K562 (cell line): ENCODE results near the gene RGL2. TPM values are rescaled to one million over a fixed set of nuclear protein-coding genes. Genes with fewer than 3 reads are reported as not detected.

ENCODE experiments used
- ATAC-seq: fragments of 200-7000 bp; cut with Tn5 transposase; 3 replicates; pipeline ENCODE4 v1.9.1; 2020; ENCODE audit warnings: moderate library complexity
- BruUV-seq: library from RNA; stranded (reverse); fragments of 400-500 nt; replicated peaks from 2 replicates; lab custom pipeline; 2021; lab: Mats Ljungman, UMichigan
- CTCF ChIA-PET: fragments of 300-600 bp; formaldehyde crosslinking; extraction: SDS; loops from one replicate; lab custom pipeline; 2021; ENCODE audit warnings: low intra/inter-chr PET ratio; lab: Yijun Ruan, JAX
- POLR2A ChIA-PET: fragments of 300-600, 350-650 bp; sonication (Branson Sonifier 250); formaldehyde crosslinking; extraction: SDS; loops from one replicate; lab custom pipeline; 2021; ENCODE audit warnings: antibody characterized with exemption, inconsistent platforms; lab: Yijun Ruan, JAX
- DNase-seq, 4 experiments: peaks; one replicate each; pipeline versions ENCODE4 v3.0.0 to v3.0.0-alpha.2; 2011 to 2018; ENCODE audit warnings: low spot score in 3 of 4, mixed read lengths in 3 of 4; ENCODE audit errors: extremely low read depth in 1 of 4
- FAIRE-seq: peaks from 2 replicates; lab custom pipeline; 2011; peaks lifted over from hg19 to GRCh38; lab: Jason Lieb, UNC
- H2AFZ ChIP-seq: 2 replicates; pipeline ENCODE4 v1.6.0; 2011; ENCODE audit warnings: low read depth, low read length, control low read depth, inconsistent platforms
- H3K27ac ChIP-seq: fragments of 200-600 bp; 3 replicates; pipeline ENCODE4 v1.8.0; 2011; ENCODE audit warnings: low read depth, mild to moderate bottlenecking, control low read depth, inconsistent platforms, low read length, moderate library complexity, mixed read lengths; ENCODE audit errors: extremely low read depth
- H3K27me3 ChIP-seq, 2 experiments: fragments of 300-600 bp in 1 of 2; 2 replicates in 1 of 2; 3 replicates in 1 of 2; pipeline versions ENCODE4 v1.6.0 to v1.8.0; 2011; ENCODE audit warnings: inconsistent platforms in 2 of 2, low read length in 2 of 2, mild to moderate bottlenecking in 1 of 2, mixed read lengths in 1 of 2, moderate library complexity in 1 of 2; ENCODE audit not compliant: control insufficient read depth in 2 of 2, insufficient read depth in 2 of 2
- H3K36me3 ChIP-seq: fragments of 300-600 bp; 3 replicates; pipeline ENCODE4 v1.8.0; 2011; ENCODE audit warnings: mild to moderate bottlenecking, low read length, inconsistent platforms; ENCODE audit not compliant: control insufficient read depth, insufficient read depth
- H3K4me1 ChIP-seq, 2 experiments: fragments of 200-600 bp in 1 of 2; replicated peaks in 1 of 2; 2 replicates in 1 of 2; 3 replicates in 1 of 2; pipeline versions ENCODE4 v1.5.1 to v1.8.0; 2011; ENCODE audit warnings: inconsistent platforms in 2 of 2, low read length in 2 of 2, mild to moderate bottlenecking in 1 of 2, mixed read lengths in 1 of 2, moderate library complexity in 1 of 2; ENCODE audit not compliant: control insufficient read depth in 2 of 2, insufficient read depth in 2 of 2
- H3K4me2 ChIP-seq: 2 replicates; pipeline ENCODE4 v1.6.1; 2011; ENCODE audit warnings: low read length, control low read depth, inconsistent platforms, mixed read lengths; ENCODE audit not compliant: insufficient read depth
- H3K4me3 ChIP-seq: fragments of 200-600 bp; sonication (generic), shearing (Covaris generic); 2 replicates; pipeline ENCODE4 v1.5.1; 2016; ENCODE audit warnings: control low read depth, inconsistent platforms
- H3K79me2 ChIP-seq: fragments of 200-600 bp; 3 replicates; pipeline ENCODE4 v1.8.0; 2011; ENCODE audit warnings: low read length, inconsistent platforms; ENCODE audit not compliant: control insufficient read depth, insufficient read depth
- H3K9ac ChIP-seq, 2 experiments: 2 replicates each; pipeline versions ENCODE4 v1.6.0 to v1.6.1; 2011; ENCODE audit warnings: low read depth in 2 of 2, low read length in 2 of 2, control low read depth in 1 of 2, inconsistent platforms in 1 of 2, mild to moderate bottlenecking in 1 of 2, mixed read lengths in 1 of 2; ENCODE audit not compliant: insufficient read depth in 1 of 2
- H3K9me1 ChIP-seq: one replicate; pipeline ENCODE4 v1.6.0; 2011; ENCODE audit warnings: inconsistent platforms, mild to moderate bottlenecking, low read length, moderate library complexity; ENCODE audit not compliant: control insufficient read depth, insufficient read depth
- H3K9me3 ChIP-seq: replicated peaks from 2 replicates; pipeline ENCODE4 v1.5.1; 2011; ENCODE audit warnings: low read depth, low read length, inconsistent platforms; ENCODE audit not compliant: control insufficient read depth, insufficient read depth
- H4K20me1 ChIP-seq: replicated peaks from 2 replicates; pipeline ENCODE4 v1.6.1; 2011; ENCODE audit warnings: low read length, inconsistent platforms, mixed read lengths; ENCODE audit not compliant: control insufficient read depth, insufficient read depth
- BMI1 ChIP-seq: fragments of 150-350 bp; IDR thresholded peaks from 2 replicates; pipeline ENCODE4 v1.6.1; 2014; ENCODE audit warnings: low read length
- CBX3 ChIP-seq, 2 experiments: IDR thresholded peaks; 1 replicate in 1 of 2; 2 replicates in 1 of 2; pipeline ENCODE4 v1.6.1; 2012; ENCODE audit warnings: inconsistent platforms in 2 of 2, low read length in 2 of 2, borderline replicate concordance in 1 of 2, control low read depth in 1 of 2
- CHD4 ChIP-seq: fragments of 200-600 bp; sonication (generic); IDR thresholded peaks from 3 replicates; pipeline ENCODE4 v1.6.1; 2012; ENCODE audit warnings: low read depth, mild to moderate bottlenecking, mixed read lengths, low read length, inconsistent platforms; ENCODE audit not compliant: insufficient read depth, insufficient replicate concordance, poor library complexity, severe bottlenecking
- CREM ChIP-seq: IDR thresholded peaks from 2 replicates; pipeline ENCODE4 v1.6.1; 2014; ENCODE audit warnings: antibody characterized with exemption, low read depth
- CSDE1 ChIP-seq, 2 experiments: fragments of 450-650 bp; IDR thresholded peaks; 2 replicates each; pipeline ENCODE4 v1.6.1; 2016; ENCODE audit warnings: mild to moderate bottlenecking in 1 of 2
- GATA2 ChIP-seq: sonication (generic); formaldehyde crosslinking; IDR thresholded peaks from 2 replicates; pipeline ENCODE4 v1.4.0; 2020; ENCODE audit warnings: mild to moderate bottlenecking, missing genetic modification reagents
- KDM1A ChIP-seq, 2 experiments: fragments of 450-650 bp; IDR thresholded peaks; 2 replicates each; pipeline ENCODE4 v1.6.1; 2016; ENCODE audit warnings: mild to moderate bottlenecking in 2 of 2
- MEF2D ChIP-seq: conservative IDR thresholded peaks from 2 replicates; pipeline ENCODE4 v1.6.1; 2016; ENCODE audit warnings: low read depth, missing genetic modification characterization, missing compliant biosample characterization
- RFX7 ChIP-seq: fragments of 250-450 bp; sonication (Bioruptor Pico); IDR thresholded peaks from 2 replicates; pipeline ENCODE4 v1.5.1; 2021; ENCODE audit warnings: mild to moderate bottlenecking
- SIN3A ChIP-seq, 2 experiments: fragments of 150-350 bp in 1 of 2; IDR thresholded peaks; 2 replicates each; pipeline ENCODE4 v1.6.1; 2011 to 2016; ENCODE audit warnings: borderline replicate concordance in 2 of 2, low read depth in 2 of 2, low read length in 2 of 2, mild to moderate bottlenecking in 2 of 2, moderate library complexity in 2 of 2; ENCODE audit not compliant: control insufficient read depth in 1 of 2
- SIX5 ChIP-seq, 2 experiments: IDR thresholded peaks; 2 replicates each; pipeline ENCODE4 v1.6.1; 2011; ENCODE audit warnings: low read length in 2 of 2, borderline replicate concordance in 1 of 2, low read depth in 1 of 2, mild to moderate bottlenecking in 1 of 2, moderate library complexity in 1 of 2; ENCODE audit not compliant: insufficient read depth in 1 of 2
- ZBTB17 ChIP-seq: fragments of 450-650 bp; formaldehyde crosslinking; IDR thresholded peaks from 2 replicates; pipeline ENCODE4 v1.4.0; 2020; ENCODE audit warnings: mild to moderate bottlenecking
- ZNF12 ChIP-seq: sonication (generic); formaldehyde crosslinking; IDR thresholded peaks from 2 replicates; pipeline ENCODE4 v1.4.0; 2020; ENCODE audit warnings: mild to moderate bottlenecking, missing genetic modification reagents
- ZNF444 ChIP-seq: fragments of 250-450 bp; sonication (Bioruptor Pico); IDR thresholded peaks from 2 replicates; pipeline ENCODE4 v1.4.0; 2020; ENCODE audit warnings: mild to moderate bottlenecking, moderate library complexity
- ZNF740 ChIP-seq, 3 experiments: fragments of 200-800 bp in 1 of 3; sonication (Bioruptor generic) in 1 of 3; sonication (generic) in 1 of 3; formaldehyde crosslinking in 1 of 3; IDR thresholded peaks; 2 replicates each; pipeline versions ENCODE4 v1.6.1 to v1.8.0; 2016 to 2022; ENCODE audit warnings: mild to moderate bottlenecking in 2 of 3, missing compliant biosample characterization in 2 of 3, missing genetic modification characterization in 2 of 3, missing genetic modification reagents in 1 of 3
- WGBS: fragments of 100-300 bp; shearing (Covaris generic); methylation state at CpG from one replicate; pipeline ENCODE4 v1.1.6; 2016; ENCODE audit warnings: low coverage, mixed read lengths; ENCODE audit not compliant: insufficient coverage; ENCODE audit errors: missing lambda C conversion rate; 5-methylcytosine and 5-hydroxymethylcytosine counted together
- in situ Hi-C: fragments of 300-500 bp; cut with MboI; formaldehyde crosslinking; loops from 4 replicates; pipeline ENCODE4 v1.15.0; 2018; ENCODE audit warnings: inconsistent platforms, mixed read lengths
- intact Hi-C: fragments of 100-400 bp; cut with micrococcal nuclease; formaldehyde crosslinking; loops from 2 replicates; pipeline ENCODE4 v1.14.2; 2022
- polyA plus RNA-seq, 8 experiments: library from polyadenylated mRNA; depleted of rRNA in 4 of 8; stranded (reverse) in 5 of 8; unstranded in 3 of 8; fragments of >200 nt; fragmentation: Nextera tagmentation in 2 of 8; fragmentation: Illumina TruSeq in 1 of 8; extraction: Ambion mirVana in 2 of 8; extraction: Trizol in 1 of 8; gene quantifications; 2 replicates each; pipeline versions ENCODE4 v1.2.1 to v1.2.3, GENCODE V29; 2011 to 2014; ENCODE audit warnings: inconsistent platforms in 1 of 8, missing spikeins in 1 of 8
- total RNA-seq, 7 experiments: library from RNA; depleted of rRNA in 6 of 7; stranded (reverse); fragments of >200 nt in 6 of 7; fragmentation: Illumina TruSeq in 2 of 7; extraction: Trizol in 2 of 7; gene quantifications; 2 replicates each; pipeline versions ENCODE4 v1.2.1 to v1.2.3, GENCODE V29; 2011 to 2021; ENCODE audit warnings: low replicate concordance in 1 of 7

The RGL2 gene
- total and polyA plus RNA-seq, 9 of the 15 experiments (the other 6 are each of a cell fraction or from before 2014, with no cell fraction given) = 1.8 to 57.1 (median 19.5) TPM

GRCh38 chr6:33316603-33317418 lies 18.1 kb upstream of the RGL2 start:
- no TSS peak for BruUV-seq
- Histone ChIP-seq H3K4me1 (peaks cover 60 to 80% of the 10 kb centered on the region in 2 experiments), H3K27ac (no peak overlapping the region)
- TF ChIP-seq SIX5 (IDR thresholded peaks at IDR 0.05; ENCODE audit: borderline replicate concordance in 1 of 2, insufficient read depth in 1 of 2, low read depth in 1 of 2, low read length in 2 of 2) (no peak), MEF2D (tag) (no peak), KDM1A (IDR thresholded peaks at IDR 0.05) (peak in 1 of 2 experiments; percentile 73; a peak in 3 of 4 replicates), CSDE1 (IDR thresholded peaks at IDR 0.05) (no peak), ZNF12 (no peak), ZNF444 (CRISPR knock-in tag) (no peak), GATA2 (CRISPR knock-in tag) (peak; percentile 84), CBX3 (IDR thresholded peaks at IDR 0.05; ENCODE audit: borderline replicate concordance in 1 of 2, low read length in 2 of 2) (peak in 1 of 2 experiments; percentile 69; a peak in 1 of 3 replicates), BMI1 (no peak), SIN3A (IDR thresholded peaks at IDR 0.05; ENCODE audit: borderline replicate concordance in 2 of 2, control insufficient read depth in 1 of 2, low read depth in 2 of 2, low read length in 2 of 2) (0 out of 4 replicates have a peak, but pooled peaks of 1 of the 2 experiments have one; percentile 11), CHD4 (peak; percentile 30), ZNF740 (CRISPR knock-in tag; IDR thresholded peaks at IDR 0.05) (0 out of 2 replicates have a peak, but pooled peaks have one; percentile 31), ZNF740 (tag; IDR thresholded peaks at IDR 0.05) (no peak), CREM (no peak), ZBTB17 (CRISPR knock-in tag) (no peak), RFX7 (CRISPR knock-in tag) (peak; percentile 25; the same call in 1 of the 2 replicates)

More at GRCh38 chr6:33316603-33317418, 18.1 kb upstream of the RGL2 start:
- no peak for ATAC-seq
- H3K79me2 ChIP-seq = peaks cover 65% of the 10 kb centered on the region
- no peak for FAIRE-seq
- peak overlapping the region; percentile 77 for H3K4me2 ChIP-seq
- H3K36me3 ChIP-seq = peaks cover 46% of the 10 kb centered on the region
- H3K9ac ChIP-seq = peak overlapping the region; percentile 23 to 38; a peak in 3 of 4 replicates
- peaks cover 3% of the 10 kb centered on the region for H3K9me1 ChIP-seq
- 53% methylated on average over 19 of the region's 19 CpGs for whole genome bisulfite sequencing
- no peaks in the 10 kb centered on the region for H3K27me3 ChIP-seq
- DNase-seq = no peak
- in situ Hi-C loops (no loop called here), intact Hi-C loops (loop anchor here (1.0 kb wide), 1 partner anchor 45 kb away; the partner anchor contains the start of gene RPS18)
- peak overlapping the region; percentile 63 for H3K4me3 ChIP-seq
- ChIA-PET POLR2A (interaction anchor here (0.5 to 2.6 kb wide), 10 partner anchors 9 to 345 kb away, joined by 3 to 32 read pairs (median 4); partner anchors contain the start of genes B3GALT4, RGL2, RPS18 and VPS52), CTCF (no interaction called here)
- H3K9me3 ChIP-seq = no peaks in the 10 kb centered on the region
- no peak overlapping the region for H2AFZ ChIP-seq
- H4K20me1 ChIP-seq = peaks cover 10% of the 10 kb centered on the region; the same call in 1 of the 2 replicates
